Stimulated activated CD4-positive, alpha-beta T cell treated with anti-CD3 and anti-CD28 coated beads, Interleukin-15, amount 100 ng/mL, for 1 hour (primary cell): ENCODE results near the gene XYLT1.

Experiments
- DNase-seq, 2 donors: peaks; one replicate each; pipeline ENCODE4 v3.0.0-alpha.2; 2020; ENCODE audit warnings: low read depth in 1 of 2, low spot score in 1 of 2

Gene XYLT1

GRCh38 chr16:17235147-17235815, 235.5 kb downstream of the XYLT1 start:
- DNase-seq = no peak

- no peak for DNase-seq
Observed at GRCh38 chr16:17233318-17234002, 237.3 kb downstream of the XYLT1 start.

GRCh38 chr16:17232487-17232886, 238.3 kb downstream of the XYLT1 start:
- no peak for DNase-seq

GRCh38 chr16:17231972-17232371, 238.8 kb downstream of the XYLT1 start:
- no peak for DNase-seq

GRCh38 chr16:17230932-17231581, 239.7 kb downstream of the XYLT1 start:
- no peak for DNase-seq

GRCh38 chr16:17229766-17230165, 241.0 kb downstream of the XYLT1 start:
- DNase-seq = no peak

- no peak for DNase-seq
Observed at GRCh38 chr16:17229131-17229530, 241.6 kb downstream of the XYLT1 start.

GRCh38 chr16:17228708-17229055, 242.1 kb downstream of the XYLT1 start:
- DNase-seq = no peak

GRCh38 chr16:17228048-17228707, 242.6 kb downstream of the XYLT1 start:
- no peak for DNase-seq

- DNase-seq = no peak
Observed at GRCh38 chr16:17227278-17227677, 243.5 kb downstream of the XYLT1 start.

- no peak for DNase-seq
Observed at GRCh38 chr16:17225541-17225940, 245.2 kb downstream of the XYLT1 start.

- DNase-seq = no peak
Observed at GRCh38 chr16:17224879-17225281, 245.9 kb downstream of the XYLT1 start.

- no peak for DNase-seq
Observed at GRCh38 chr16:17224350-17224749, 246.4 kb downstream of the XYLT1 start.

GRCh38 chr16:17223576-17223975, 247.2 kb downstream of the XYLT1 start:
- DNase-seq = no peak

- DNase-seq = no peak
Observed at GRCh38 chr16:17222871-17223401, 247.8 kb downstream of the XYLT1 start.

- no peak for DNase-seq
Observed at GRCh38 chr16:17219991-17220390, 250.8 kb downstream of the XYLT1 start.

GRCh38 chr16:17215936-17216335, 254.8 kb downstream of the XYLT1 start:
- no peak for DNase-seq

GRCh38 chr16:17215306-17215705, 255.5 kb downstream of the XYLT1 start:
- DNase-seq = no peak

- DNase-seq = no peak
Observed at GRCh38 chr16:17213974-17214373, 256.8 kb downstream of the XYLT1 start.

GRCh38 chr16:17213025-17213424, 257.7 kb downstream of the XYLT1 start:
- no peak for DNase-seq

- no peak for DNase-seq
Observed at GRCh38 chr16:17212606-17213005, 258.2 kb downstream of the XYLT1 start.

GRCh38 chr16:17211797-17212196, 259.0 kb downstream of the XYLT1 start:
- DNase-seq = no peak
